HCT116 (cell line): ENCODE results near the gene PCDHGA7. TPM values are rescaled to one million over a fixed set of nuclear protein-coding genes. Genes with fewer than 3 reads are reported as not detected.

Source experiments
- ATAC-seq: fragments of 200-7000 bp; cut with Tn5 transposase; 2 replicates; pipeline ENCODE4 v1.9.1; 2020; ENCODE audit warnings: mild to moderate bottlenecking, moderate library complexity
- BruUV-seq: library from RNA; stranded (reverse); fragments of 400-500 nt; replicated peaks from 2 replicates; lab custom pipeline; 2021; lab: Mats Ljungman, UMichigan
- CTCF ChIA-PET: fragments of 300-600 bp; sonication (Branson Sonifier 250); formaldehyde crosslinking; loops from one replicate; lab custom pipeline; 2021; ENCODE audit warnings: antibody characterized with exemption; lab: Charles Lee
- POLR2A ChIA-PET: fragments of 300-600, 350-600 bp; sonication (Branson Sonifier 250); formaldehyde crosslinking; loops from one replicate; lab custom pipeline; 2021; ENCODE audit warnings: antibody characterized with exemption; lab: Charles Lee
- RAD21 ChIA-PET, 2 experiments: fragments of 300-600 bp; sonication (Branson Sonifier 250); formaldehyde crosslinking; loops; one replicate each; lab custom pipeline; 2023; ENCODE audit warnings: low total read pairs in 2 of 2; ENCODE audit not compliant: uncharacterized antibody in 2 of 2, unreplicated experiment in 2 of 2, low non-redundant PET in 1 of 2; lab: Charles Lee
- DNase-seq: peaks from one replicate; pipeline ENCODE4 v3.0.0-alpha.2; 2010; ENCODE audit warnings: low read depth, low spot score
- H2AFZ ChIP-seq: fragments of 200-600 bp; shearing (Covaris generic), sonication (generic); 2 replicates; pipeline ENCODE4 v1.6.1; 2017; ENCODE audit warnings: low read depth, mixed run types, mixed read lengths, antibody characterized with exemption, low read length; ENCODE audit not compliant: poor library complexity, severe bottlenecking
- H3K27ac ChIP-seq: 2 replicates; pipeline ENCODE4 v1.5.1; 2012; ENCODE audit warnings: low read depth, low read length
- H3K27me3 ChIP-seq: fragments of 200-600 bp; sonication (generic); 2 replicates; pipeline ENCODE4 v1.6.1; 2016; ENCODE audit warnings: mixed run types, low read length, mixed read lengths; ENCODE audit not compliant: insufficient read depth
- H3K36me3 ChIP-seq, 2 experiments: fragments of 200-500 bp in 1 of 2; fragments of 200-600 bp in 1 of 2; sonication (Bioruptor generic) in 1 of 2; sonication (generic) in 1 of 2; 2 replicates each; pipeline versions ENCODE4 v1.5.1 to v1.6.1; 2014 to 2016; ENCODE audit warnings: low read length in 2 of 2, inconsistent platforms in 1 of 2, mixed read lengths in 1 of 2, mixed run types in 1 of 2; ENCODE audit not compliant: insufficient read depth in 2 of 2, control insufficient read depth in 1 of 2
- H3K4me1 ChIP-seq, 2 experiments: fragments of 200-600 bp in 1 of 2; sonication (generic) in 1 of 2; 2 replicates each; pipeline versions ENCODE4 v1.5.1 to v1.6.1; 2012 to 2017; ENCODE audit warnings: low read length in 2 of 2, inconsistent platforms in 1 of 2, mild to moderate bottlenecking in 1 of 2, mixed read lengths in 1 of 2, mixed run types in 1 of 2, moderate library complexity in 1 of 2; ENCODE audit not compliant: insufficient read depth in 2 of 2, control insufficient read depth in 1 of 2
- H3K4me2 ChIP-seq: fragments of 200-600 bp; sonication (generic); 2 replicates; pipeline ENCODE4 v1.6.1; 2017; ENCODE audit warnings: mixed run types, low read length, mixed read lengths
- H3K4me3 ChIP-seq, 2 experiments: fragments of 200-600 bp in 1 of 2; sonication (generic) in 1 of 2; replicated peaks in 1 of 2; 2 replicates each; pipeline ENCODE4 v1.5.1; 2011 to 2016; ENCODE audit warnings: low read length in 2 of 2, control low read depth in 1 of 2, low read depth in 1 of 2, mild to moderate bottlenecking in 1 of 2, mixed read lengths in 1 of 2, mixed run types in 1 of 2
- H3K79me2 ChIP-seq: fragments of 200-600 bp; sonication (generic); 2 replicates; pipeline ENCODE4 v1.6.1; 2017; ENCODE audit warnings: mild to moderate bottlenecking, mixed run types, low read length, moderate library complexity, mixed read lengths; ENCODE audit not compliant: insufficient read depth
- H3K9ac ChIP-seq: fragments of 200-600 bp; sonication (generic); 2 replicates; pipeline ENCODE4 v1.6.1; 2016; ENCODE audit warnings: low read length, mixed read lengths
- H3K9me2 ChIP-seq: fragments of 200-600 bp; sonication (generic), shearing (Covaris generic); 2 replicates; pipeline ENCODE4 v1.6.1; 2017; ENCODE audit warnings: mixed run types, mild to moderate bottlenecking, moderate library complexity; ENCODE audit not compliant: insufficient read depth
- H3K9me3 ChIP-seq, 2 experiments: fragments of 200-500 bp in 1 of 2; fragments of 200-600 bp in 1 of 2; sonication (Bioruptor generic) in 1 of 2; sonication (generic) in 1 of 2; 2 replicates each; pipeline ENCODE4 v1.6.1; 2014 to 2017; ENCODE audit warnings: low read length in 2 of 2, mixed read lengths in 2 of 2, inconsistent platforms in 1 of 2, low read depth in 1 of 2, mild to moderate bottlenecking in 1 of 2, mixed run types in 1 of 2, moderate library complexity in 1 of 2; ENCODE audit not compliant: control insufficient read depth in 1 of 2, insufficient read depth in 1 of 2
- H4K20me1 ChIP-seq: fragments of 200-600 bp; sonication (generic), shearing (Covaris generic); 2 replicates; pipeline ENCODE4 v1.6.1; 2017; ENCODE audit warnings: mixed run types, mild to moderate bottlenecking, moderate library complexity; ENCODE audit not compliant: insufficient read depth
- CBX3 ChIP-seq: IDR thresholded peaks from 2 replicates; pipeline ENCODE4 v1.6.1; 2012; ENCODE audit warnings: low read depth
- CEBPB ChIP-seq: IDR thresholded peaks from 2 replicates; pipeline ENCODE4 v1.6.1; 2012; ENCODE audit warnings: low read depth
- CTCF ChIP-seq, 3 experiments: fragments of 200-600 bp in 1 of 3; sonication (generic) in 1 of 3; IDR thresholded peaks in 2 of 3; conservative IDR thresholded peaks in 1 of 3; 2 replicates each; pipeline ENCODE4 v1.5.1; 2012 to 2017; ENCODE audit warnings: low read depth in 2 of 3, low read length in 2 of 3, antibody characterized with exemption in 1 of 3, borderline replicate concordance in 1 of 3, control low read depth in 1 of 3, mild to moderate bottlenecking in 1 of 3, mixed read lengths in 1 of 3, mixed run types in 1 of 3, moderate library complexity in 1 of 3; ENCODE audit not compliant: insufficient read depth in 1 of 3
- EGR1 ChIP-seq: IDR thresholded peaks from 2 replicates; pipeline ENCODE4 v1.6.1; 2012; ENCODE audit warnings: low read depth
- ELF1 ChIP-seq: IDR thresholded peaks from 2 replicates; pipeline ENCODE4 v1.6.1; 2012; ENCODE audit warnings: low read depth, borderline replicate concordance
- EZH2phosphoT487 ChIP-seq: fragments of 200-600 bp; IDR thresholded peaks from 2 replicates; pipeline ENCODE4 v1.6.1; 2018; ENCODE audit warnings: antibody characterized with exemption, borderline replicate concordance
- MAX ChIP-seq: IDR thresholded peaks from 2 replicates; pipeline ENCODE4 v1.6.1; 2012
- POLR2A ChIP-seq: IDR thresholded peaks from 2 replicates; pipeline ENCODE4 v1.7.0; 2011; ENCODE audit warnings: borderline replicate concordance; ENCODE audit not compliant: insufficient read depth, insufficient read length; ENCODE audit errors: extremely low read depth
- REST ChIP-seq: IDR thresholded peaks from 2 replicates; pipeline ENCODE4 v1.6.1; 2012; ENCODE audit warnings: low read depth
- SIN3A ChIP-seq: IDR thresholded peaks from 2 replicates; pipeline ENCODE4 v1.6.1; 2012; ENCODE audit warnings: low read depth
- SP1 ChIP-seq: IDR thresholded peaks from 2 replicates; pipeline ENCODE4 v1.6.1; 2012; ENCODE audit warnings: low read depth
- ZBTB33 ChIP-seq: IDR thresholded peaks from 2 replicates; pipeline ENCODE4 v1.6.1; 2011; ENCODE audit warnings: mild to moderate bottlenecking, low read length, moderate library complexity; ENCODE audit not compliant: insufficient replicate concordance; ENCODE audit errors: extremely low read depth
- ZFX ChIP-seq: fragments of 450-650 bp; IDR thresholded peaks from 2 replicates; pipeline ENCODE4 v1.6.1; 2017
- ZNF274 ChIP-seq: fragments of 200-500 bp; sonication (Bioruptor generic); IDR thresholded peaks from 2 replicates; pipeline ENCODE4 v1.6.1; 2014; ENCODE audit warnings: mild to moderate bottlenecking, low read depth, low read length, inconsistent platforms
- intact Hi-C: fragments of 100-400 bp; cut with micrococcal nuclease; formaldehyde crosslinking; loops from 2 replicates; pipeline ENCODE4 v1.10.0; 2022
- total RNA-seq: library from RNA; stranded (reverse); gene quantifications from one replicate; pipeline ENCODE4 v1.2.1, GENCODE V29; 2021; ENCODE audit not compliant: unreplicated experiment

PCDHGA7 gene
- total RNA-seq, 1 experiment from 2014 or later, result not detected

GRCh38 chr5:141389153-141390042 lies 6.9 kb downstream of the PCDHGA7 start:
- DNase-seq (no peak), ATAC-seq (no peak)
- no peak overlapping the region for H3K4me3 ChIP-seq
- POLR2A ChIA-PET, result no interaction called here
- CTCF ChIA-PET, result no interaction called here
- TF ChIP-seq CEBPB, result no peak
- no peak for TF ChIP-seq SP1
- TF ChIP-seq ELF1, result no peak
- TF ChIP-seq EZH2phosphoT487, result no peak
- TF ChIP-seq EGR1, result no peak
- no peak for TF ChIP-seq ZBTB33
- TF ChIP-seq ZFX, result no peak
- TF ChIP-seq CTCF (IDR thresholded peaks at IDR 0.05 in 2 of 3, conservative IDR thresholded peaks at IDR 0.05 in 1 of 3; ENCODE audit: borderline replicate concordance in 1 of 3, insufficient read depth in 1 of 3, low read depth in 2 of 3, low read length in 2 of 3), result no peak
- TF ChIP-seq POLR2A, result no peak
- no peak for TF ChIP-seq ZNF274
- no peak for TF ChIP-seq CBX3
- TF ChIP-seq SIN3A, result no peak
- TF ChIP-seq REST, result no peak
- TF ChIP-seq MAX, result no peak
- H3K9me2 ChIP-seq, result no peaks in the 10 kb centered on the region
- H3K27me3 ChIP-seq, result no peaks in the 10 kb centered on the region
- H3K36me3 ChIP-seq, result no peaks in the 10 kb centered on the region
- no peaks in the 10 kb centered on the region for H4K20me1 ChIP-seq
- no peaks in the 10 kb centered on the region; a peak in 1 of 4 replicates for H3K9me3 ChIP-seq
- intact Hi-C loops, result no loop called here
- H3K79me2 ChIP-seq, result no peaks in the 10 kb centered on the region
- H3K4me1 ChIP-seq, result no peaks in the 10 kb centered on the region
- RAD21 ChIA-PET, result no interaction called here
- no peak overlapping the region for H3K4me2 ChIP-seq
- no peak overlapping the region for H3K27ac ChIP-seq
- H2AFZ ChIP-seq, result no peak overlapping the region
- BruUV-seq, result no TSS peak
- no peak overlapping the region for H3K9ac ChIP-seq
